Measurements from ENCODE around the gene STAC.
"Not testable (repeated sequence)": the region's sequence is repeated elsewhere in the genome, so short reads cannot be mapped to it uniquely, and the experiment has no call there.

The STAC gene

DNA sequence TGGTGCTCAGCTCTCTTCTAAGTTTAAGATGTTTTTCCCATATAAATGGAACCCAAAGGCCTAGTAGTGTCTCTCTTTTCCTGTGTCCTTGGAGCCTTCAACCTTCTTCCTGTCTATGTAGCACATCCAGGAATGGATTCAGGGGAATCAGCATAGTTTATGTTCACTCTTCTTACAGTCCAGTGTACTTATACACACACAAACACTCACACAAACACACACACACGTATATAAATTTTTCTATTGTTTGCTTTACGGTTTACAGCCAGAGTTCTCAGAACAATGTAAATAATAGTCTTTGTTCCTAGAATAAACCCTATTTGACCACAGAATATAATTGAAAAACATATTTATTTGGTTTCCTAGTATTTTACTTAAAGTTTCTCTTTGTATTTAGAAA is 36.9 kb downstream of the STAC start:
- DNase-seq = no peak

DNA sequence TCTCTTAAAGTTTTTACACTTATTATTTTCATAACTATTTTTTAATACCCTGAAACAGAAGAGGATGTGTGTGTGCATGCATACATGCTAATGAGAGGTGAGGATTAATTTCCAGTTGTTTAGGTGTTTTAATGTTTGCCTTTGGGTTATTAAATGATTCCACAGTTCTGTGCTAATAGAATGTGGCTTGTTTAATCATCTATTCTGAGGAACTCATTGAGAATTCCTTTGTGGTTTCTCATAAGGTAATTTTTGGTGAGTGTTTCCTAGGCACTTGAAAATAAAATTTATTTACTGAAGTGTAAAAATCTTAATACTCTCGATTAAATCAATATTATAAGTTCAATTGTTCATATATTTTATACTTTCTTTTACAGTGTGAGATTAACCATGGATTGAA is 38.0 kb downstream of the STAC start:
- no peak for DNase-seq

- DNase-seq = no peak
These were observed 48.1 kb downstream of the STAC start for GRCh38 chr3:36428445-36428844.

DNA sequence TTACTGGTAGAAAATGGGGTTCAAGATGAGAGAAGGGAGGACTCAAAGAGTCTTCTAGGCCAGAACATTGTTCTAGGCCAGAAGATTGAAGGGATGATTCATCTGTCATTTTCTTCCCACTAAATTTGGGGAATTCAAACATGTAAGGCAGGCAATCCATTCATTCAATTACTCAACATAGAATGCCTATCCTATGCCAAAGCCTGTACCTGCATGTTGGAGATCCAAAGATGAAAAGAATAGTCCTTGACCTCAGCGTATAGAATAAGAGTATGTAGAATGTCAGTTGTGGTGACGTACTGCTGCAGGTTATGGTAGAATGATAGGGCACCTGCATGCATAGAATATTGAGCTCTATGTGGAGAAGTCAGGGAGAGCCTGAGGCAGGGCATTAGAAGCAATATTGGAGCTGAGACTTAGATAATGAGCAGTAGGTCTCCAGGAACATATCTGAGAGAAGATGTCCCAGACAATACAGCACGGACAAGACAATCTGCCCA is 49.7 kb downstream of the STAC start:
- DNase-seq = no peak

- no peak for DNase-seq
These were observed 53.2 kb downstream of the STAC start for GRCh38 chr3:36433511-36433910.

DNA sequence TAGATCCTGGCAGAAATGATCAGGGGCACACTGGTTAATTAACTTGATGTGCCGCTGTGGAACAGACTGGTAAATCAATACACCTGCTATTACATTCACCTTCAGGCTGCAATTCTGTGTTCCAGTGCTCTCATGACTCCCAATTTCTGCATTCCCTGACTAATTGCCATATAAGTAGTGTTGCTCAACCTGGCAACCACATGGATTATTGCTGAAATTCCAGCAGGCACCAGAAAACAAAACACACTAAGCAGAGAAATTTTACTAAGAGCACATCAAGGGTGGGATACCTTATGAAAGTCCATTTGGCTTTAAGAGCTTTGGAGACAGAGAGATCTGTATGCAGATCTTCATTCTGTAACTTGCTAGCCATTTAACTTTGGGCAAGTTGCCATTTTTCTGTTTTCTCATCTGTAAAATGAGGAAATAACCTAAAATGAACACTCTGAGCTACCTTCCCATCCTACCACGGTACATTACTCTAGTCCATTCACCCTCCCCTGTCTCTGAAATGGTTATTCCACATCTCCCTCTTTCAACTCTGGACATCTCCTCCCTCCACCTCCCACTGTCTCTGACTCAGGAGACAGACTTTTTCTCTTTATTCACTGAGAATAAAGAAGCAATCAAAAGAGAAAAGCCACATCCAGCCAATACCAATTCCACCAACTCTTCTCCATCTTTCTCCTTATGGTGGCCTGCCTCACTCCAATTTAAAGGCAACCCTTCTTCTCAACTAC is 54.6 kb downstream of the STAC start:
- DNase-seq = no peak

DNA sequence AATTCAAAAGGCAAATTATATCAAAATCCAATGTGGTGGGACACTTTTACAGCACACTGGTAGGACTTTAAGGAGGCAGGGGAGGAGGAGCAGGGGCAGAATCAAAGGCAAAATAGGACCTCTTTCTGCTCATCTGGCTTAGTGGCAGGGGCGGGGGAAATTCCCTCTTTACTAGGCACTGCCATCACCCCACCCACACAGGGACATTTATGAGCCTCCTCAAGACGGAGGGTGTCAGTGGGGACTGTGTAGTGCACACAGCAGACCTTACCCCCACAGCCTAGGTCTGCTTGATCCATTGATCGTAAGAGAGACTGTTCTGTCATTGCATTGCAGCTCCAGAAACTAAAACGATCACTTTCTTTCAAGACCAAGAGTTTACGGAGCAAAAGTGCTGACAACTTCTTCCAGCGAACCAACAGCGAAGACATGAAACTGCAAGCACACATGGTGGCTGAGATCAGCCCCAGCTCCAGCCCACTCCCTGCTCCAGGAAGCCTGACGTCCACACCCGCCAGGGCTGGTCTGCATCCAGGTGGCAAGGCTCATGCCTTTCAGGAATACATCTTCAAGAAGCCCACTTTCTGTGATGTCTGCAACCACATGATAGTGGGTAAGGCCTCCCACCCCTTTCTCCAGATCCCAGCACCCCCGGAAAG is 62.9 kb downstream of the STAC start:
- DNase-seq = no peak

GRCh38 chr3:36444909-36445308 is 64.6 kb downstream of the STAC start:
- no peak for DNase-seq

- DNase-seq = no peak
These were observed 66.0 kb downstream of the STAC start for GRCh38 chr3:36446276-36446675.

- DNase-seq = no peak
These were observed 66.8 kb downstream of the STAC start for GRCh38 chr3:36447061-36447460.

- DNase-seq = no peak
These were observed 71.5 kb downstream of the STAC start for GRCh38 chr3:36451816-36452215.

DNA sequence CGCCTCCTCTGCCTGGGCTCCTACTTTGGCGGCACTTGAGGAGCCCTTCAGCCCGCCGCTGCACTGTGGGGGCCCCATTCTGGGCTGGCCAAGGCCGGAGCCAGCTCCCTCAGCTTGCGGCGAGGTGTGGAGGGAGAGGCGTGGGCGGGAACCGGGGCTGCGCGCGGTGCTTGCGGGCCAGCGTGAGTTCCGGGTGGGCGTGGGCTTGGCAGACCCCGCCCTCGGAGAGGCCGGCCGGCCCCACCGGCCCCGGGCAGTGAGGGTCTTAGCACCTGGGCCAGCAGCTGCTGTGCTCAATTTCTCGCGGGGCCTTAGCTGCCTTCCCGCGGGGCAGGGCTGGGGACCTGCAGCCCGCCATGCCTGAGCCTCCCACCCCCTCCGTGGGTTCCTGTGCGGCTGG is 72.9 kb downstream of the STAC start:
- DNase-seq = not testable (repeated sequence)

GRCh38 chr3:36453896-36454295 is 73.6 kb downstream of the STAC start:
- not testable (repeated sequence) for DNase-seq

DNA sequence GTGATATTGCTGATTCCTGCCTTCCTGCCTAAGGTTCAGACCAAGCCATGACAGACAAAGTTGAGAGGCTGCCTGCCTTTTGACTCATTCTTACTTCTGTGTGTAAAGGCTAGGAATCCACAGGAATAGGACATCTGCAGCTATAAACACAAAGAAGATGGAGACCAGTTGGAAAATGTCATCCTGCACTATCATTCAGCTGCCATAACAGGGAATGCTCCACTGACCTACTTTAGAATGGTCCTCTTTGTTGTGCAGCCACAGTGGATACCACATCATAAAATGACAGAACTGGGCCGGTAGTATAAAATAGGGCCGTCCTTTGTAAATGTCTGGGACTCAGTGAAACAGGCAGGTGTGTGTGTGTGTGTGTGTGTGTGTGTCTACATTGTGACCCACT is 75.1 kb downstream of the STAC start:
- no peak for DNase-seq

DNA sequence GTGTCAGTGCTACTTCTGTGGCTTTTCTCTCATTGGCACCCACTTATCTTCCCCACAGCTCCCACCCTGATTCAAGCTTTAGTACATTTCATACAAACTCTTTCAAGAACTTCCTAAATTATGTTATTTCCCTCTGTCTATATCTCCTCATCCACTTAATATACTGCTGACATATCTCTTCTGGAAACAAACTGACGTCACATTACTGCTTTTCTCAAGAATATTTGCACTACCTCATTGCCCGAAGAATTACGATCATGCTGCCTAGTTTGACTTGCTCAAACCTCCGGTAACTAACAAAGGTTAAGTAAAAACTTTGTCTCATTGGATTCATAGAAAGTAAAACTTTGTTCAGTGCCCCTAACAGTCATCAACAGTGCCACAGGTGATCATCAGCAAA is 76.5 kb downstream of the STAC start:
- DNase-seq = no peak

GRCh38 chr3:36457667-36458066 is 77.4 kb downstream of the STAC start:
- DNase-seq = no peak

GRCh38 chr3:36459177-36459576 is 78.9 kb downstream of the STAC start:
- no peak for DNase-seq

- no peak for DNase-seq
These were observed 81.3 kb downstream of the STAC start for GRCh38 chr3:36461597-36461996.

DNA sequence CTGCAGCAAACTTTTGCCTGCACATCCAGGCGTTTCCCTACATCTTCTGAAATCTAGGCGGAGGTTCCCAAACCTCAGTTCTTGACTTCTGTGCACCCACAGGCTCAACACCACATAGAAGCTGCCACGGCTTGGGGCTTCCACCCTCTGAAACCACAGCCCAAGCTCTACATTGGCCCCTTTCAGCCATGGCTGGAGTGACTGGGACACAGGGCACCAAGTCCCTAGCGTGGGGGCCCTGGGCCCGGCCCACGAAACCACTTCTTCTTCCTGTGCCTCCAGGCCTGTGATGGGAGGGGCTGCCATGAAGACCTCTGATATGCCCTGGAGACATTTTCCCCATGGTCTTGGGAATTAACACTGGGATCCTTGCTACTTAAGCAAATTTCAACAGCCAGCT is 91.7 kb downstream of the STAC start:
- not testable (repeated sequence) for DNase-seq

DNA sequence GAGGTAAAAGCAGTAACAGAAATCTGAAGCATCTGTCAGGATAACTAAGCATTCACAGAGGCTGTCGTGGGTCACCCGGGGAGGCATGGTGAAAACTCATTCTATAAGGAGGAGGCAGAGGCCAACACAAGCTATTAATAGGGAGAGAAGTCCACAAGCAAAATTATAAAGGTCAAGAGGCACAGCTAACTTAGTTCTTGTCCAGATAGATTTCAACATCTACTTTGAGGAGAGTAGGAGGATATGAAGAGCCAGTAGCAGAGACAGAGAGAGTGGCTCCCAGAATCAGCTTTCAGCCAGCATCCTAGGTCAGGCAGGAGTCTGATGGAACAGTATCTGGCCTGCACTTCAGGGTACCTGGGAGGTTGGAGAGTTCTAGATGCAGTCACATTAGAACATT is 95.3 kb downstream of the STAC start:
- DNase-seq = no peak

GRCh38 chr3:36476286-36476942 is 96.1 kb downstream of the STAC start:
- DNase-seq = no peak

GRCh38 chr3:36477655-36478054 is 97.4 kb downstream of the STAC start:
- DNase-seq = no peak

DNA sequence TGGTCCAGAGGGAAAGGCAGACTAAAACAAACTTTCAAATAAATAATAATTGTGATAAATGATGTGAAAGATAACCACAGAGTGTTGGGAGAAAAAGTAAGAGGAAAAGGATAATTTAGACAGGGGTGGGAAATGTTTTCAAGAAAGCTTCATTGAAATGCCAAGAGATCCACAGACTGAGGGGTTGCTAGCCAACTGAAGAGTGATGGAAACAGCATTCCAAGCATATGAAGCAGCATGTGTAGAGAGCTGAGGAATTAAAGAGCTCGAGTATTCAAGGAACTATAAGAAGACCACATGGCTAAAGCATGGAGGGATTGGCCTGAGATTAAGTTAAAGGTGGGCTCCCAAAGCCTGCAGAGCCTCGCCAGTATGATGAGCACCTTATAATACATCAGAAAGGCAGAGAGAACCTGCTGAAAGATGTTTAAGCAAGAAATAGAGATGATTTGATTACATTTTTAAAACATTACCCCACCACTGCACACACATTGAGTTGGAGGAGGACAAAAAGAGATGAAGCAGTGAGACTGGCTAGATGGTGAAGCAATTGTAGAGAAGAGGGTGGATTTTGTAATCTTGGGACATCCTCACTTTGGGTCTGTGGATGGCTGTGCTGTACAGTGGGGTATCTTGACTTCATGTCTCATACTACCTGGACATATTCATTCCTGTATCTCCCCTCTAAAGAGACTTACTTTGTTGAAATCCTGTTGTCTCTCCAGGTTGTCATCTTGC is 100.8 kb downstream of the STAC start:
- no peak for DNase-seq

Data from left hindlimb (tissue), 1 donor.